Amniotic epithelial cell (primary cell): ENCODE data around the gene STEAP4.

Experiments used
- DNase-seq: peaks from one replicate; pipeline ENCODE4 v3.0.0-alpha.2; 2010; ENCODE audit warnings: low read depth

Gene STEAP4

DNA sequence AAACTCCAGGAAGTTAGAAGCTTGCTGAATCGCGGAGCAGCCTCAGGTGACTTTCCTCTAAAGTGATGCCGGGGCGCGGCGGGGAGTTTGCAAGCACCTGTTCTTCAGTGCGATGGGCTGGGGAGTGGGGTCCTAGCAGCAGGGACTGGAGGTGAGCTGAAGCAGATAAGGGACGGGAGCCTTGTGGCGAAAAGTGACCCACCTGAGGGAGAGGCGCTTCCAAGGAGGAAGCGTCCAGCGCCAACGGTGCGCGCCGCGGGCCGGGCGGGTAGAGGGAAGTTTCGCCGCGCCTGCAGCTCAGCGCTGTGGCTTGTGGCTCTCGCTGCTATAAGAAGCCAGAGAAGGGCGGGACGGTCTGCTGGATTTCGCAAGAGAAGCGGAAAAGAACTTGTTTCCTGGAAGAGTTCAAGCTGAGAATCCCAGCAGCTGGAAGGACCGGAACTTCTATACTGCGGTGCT, at the start of gene STEAP4:
TSS of gene STEAP4 (minus strand) at position 305 of the 459 bp plus-strand sequence. CDS start 22,625 bp downstream, outside the sequence.
- peak; percentile 1 for DNase-seq

DNA sequence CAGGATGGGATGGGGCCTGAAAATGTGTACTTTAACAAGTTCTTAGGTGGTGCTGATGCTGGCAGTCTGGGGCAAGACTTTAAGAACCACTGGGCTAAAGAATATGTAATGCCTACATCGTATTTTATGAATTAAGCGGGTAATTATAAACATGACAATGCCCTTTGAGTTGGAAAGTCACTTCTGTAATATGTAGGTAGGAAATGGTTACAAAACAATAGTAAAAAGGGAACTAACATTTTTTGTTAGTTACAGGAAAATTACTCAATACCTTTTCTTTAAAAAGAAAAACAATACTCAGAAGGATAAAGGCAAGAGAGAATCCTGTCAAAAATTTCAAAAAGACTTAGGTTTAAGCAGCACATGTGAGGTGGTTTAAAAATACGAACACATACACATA, 48.3 kb upstream of the STEAP4 start:
- no peak for DNase-seq

DNA sequence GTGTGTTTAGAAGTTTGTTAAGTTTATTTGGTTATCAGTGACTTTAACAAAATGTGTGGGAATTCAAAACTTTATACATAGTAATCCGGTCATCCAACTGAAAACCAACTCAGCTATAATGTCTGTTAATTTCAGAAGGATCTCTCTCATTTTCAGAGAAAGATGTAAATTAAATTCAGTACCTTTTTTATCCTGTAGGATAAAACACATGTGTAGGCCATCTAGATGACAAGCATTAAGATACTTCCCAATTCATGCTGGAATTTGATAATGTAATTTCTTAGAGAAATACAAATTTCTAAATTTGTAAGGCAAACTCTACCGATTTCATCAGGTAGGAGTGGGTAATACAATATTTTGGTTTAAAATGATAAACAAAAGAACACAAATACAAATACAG, 43.4 kb upstream of the STEAP4 start:
- no peak for DNase-seq

DNA sequence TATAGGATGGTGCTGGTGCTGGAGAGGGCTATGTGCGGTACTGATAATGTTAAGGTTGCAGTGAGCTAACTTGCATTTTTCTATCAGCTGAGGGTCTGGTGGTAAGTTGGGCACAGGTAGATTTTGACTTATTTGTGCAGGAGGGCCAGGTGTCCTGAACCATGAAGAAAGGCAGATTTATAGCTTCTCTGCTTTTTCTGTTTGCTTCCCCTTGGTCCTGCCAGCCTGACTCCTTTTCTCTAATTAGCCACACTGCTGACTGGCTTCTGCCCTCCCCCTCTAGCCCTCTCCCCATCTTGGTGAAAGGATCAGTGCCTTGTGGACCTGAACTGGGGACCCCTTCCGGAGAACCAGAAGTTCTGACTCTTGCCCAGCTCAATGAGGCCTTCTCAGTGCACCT, 40.8 kb upstream of the STEAP4 start:
- no peak for DNase-seq

DNA sequence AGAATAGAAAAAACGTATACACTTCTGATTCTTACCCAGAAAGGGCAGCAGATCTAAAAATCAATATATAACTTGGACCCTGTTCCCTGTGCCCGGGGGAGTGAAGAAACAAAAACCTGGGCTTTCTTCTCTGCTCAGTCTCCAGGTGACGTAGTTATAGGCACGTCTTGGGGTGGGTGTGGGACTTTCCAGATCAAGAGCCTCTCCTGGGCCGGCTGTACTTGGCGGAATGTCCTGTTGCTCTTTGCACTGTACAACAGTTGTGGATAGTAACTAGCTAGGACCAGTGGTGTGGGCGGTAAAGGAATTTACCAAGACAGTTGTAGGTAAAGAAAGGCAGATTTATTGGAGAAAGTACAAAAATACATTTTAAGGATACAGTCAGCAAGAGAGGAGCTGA, 40.4 kb upstream of the STEAP4 start:
- no peak for DNase-seq

DNA sequence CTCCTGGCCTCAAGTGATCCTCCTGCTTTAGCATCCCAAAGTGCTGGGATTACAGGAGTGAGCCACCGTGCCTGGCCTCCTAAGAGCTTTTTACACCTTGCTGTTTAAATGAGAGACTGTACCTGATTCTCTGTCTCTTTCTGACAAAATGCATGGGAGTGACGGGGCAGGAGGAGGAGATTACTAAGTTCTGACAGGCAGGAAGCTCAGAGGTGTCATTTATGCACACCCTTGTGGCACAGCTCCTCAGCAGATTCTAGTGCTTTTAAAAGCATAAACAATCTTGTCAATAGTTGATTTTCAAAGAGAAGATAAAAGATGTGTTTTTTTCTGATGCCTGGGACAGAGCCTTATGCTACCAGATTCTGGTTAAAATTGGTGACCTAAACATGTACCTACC, 39.7 kb upstream of the STEAP4 start:
- DNase-seq: no peak

DNA sequence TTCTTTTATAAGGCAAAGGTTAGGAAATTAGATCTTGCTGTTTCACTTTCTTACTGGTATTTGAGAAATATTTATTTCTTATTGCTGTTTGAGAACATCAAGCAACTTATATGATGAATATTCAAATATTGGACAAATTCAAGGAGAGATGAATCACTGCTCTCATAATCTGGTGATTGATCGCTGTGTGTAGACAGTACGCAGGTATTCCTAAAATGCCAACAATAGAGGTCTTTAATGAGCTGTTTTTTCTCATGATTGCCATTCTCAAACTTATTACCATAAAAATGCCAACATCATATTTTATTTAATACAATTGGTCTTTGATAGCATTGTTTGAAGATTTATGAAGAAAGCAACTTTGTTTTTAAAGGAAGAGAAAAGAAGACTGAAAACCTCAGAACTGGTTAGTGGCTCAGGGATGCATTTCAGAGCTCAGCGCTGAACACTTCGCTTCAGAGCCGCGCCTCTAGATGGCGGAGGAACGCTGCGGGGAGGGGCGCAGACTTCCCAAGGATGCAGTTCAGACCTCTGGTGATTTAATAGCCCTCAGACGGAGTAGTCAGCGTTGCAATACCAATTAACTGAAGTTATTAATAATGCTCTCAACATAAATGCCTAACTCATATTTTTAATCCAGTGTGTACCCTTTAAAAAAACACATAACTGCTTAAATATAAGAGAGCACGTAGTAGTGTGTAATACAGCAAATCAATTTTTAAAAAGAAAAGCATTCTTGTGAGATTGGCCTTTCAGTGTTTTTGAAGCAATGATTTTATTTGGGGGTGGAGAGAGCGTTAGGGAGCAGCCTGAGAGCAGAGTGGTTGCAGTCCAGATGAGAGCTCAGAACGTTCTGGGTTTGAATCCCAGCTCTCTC, 38.5 kb upstream of the STEAP4 start:
- no peak for DNase-seq

DNA sequence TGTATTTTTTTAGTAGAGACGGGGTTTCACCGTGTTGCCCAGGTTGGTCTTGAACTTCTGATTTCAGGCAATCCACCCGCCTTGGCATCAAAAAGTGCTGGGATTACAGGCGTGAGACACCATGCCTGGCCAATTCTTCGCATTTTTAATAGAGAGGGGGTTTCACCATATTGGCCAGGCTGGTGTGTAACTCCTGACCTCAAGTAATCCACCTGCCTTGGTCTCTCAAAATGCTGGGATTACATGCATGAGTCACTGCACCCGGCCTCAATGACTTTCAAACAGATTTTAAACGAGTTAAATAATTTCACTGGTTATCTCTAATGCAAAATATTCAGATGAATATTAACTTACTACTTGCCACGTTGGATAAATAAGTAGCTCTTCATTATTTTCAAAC, 37.6 kb upstream of the STEAP4 start:
- DNase-seq: no peak

DNA sequence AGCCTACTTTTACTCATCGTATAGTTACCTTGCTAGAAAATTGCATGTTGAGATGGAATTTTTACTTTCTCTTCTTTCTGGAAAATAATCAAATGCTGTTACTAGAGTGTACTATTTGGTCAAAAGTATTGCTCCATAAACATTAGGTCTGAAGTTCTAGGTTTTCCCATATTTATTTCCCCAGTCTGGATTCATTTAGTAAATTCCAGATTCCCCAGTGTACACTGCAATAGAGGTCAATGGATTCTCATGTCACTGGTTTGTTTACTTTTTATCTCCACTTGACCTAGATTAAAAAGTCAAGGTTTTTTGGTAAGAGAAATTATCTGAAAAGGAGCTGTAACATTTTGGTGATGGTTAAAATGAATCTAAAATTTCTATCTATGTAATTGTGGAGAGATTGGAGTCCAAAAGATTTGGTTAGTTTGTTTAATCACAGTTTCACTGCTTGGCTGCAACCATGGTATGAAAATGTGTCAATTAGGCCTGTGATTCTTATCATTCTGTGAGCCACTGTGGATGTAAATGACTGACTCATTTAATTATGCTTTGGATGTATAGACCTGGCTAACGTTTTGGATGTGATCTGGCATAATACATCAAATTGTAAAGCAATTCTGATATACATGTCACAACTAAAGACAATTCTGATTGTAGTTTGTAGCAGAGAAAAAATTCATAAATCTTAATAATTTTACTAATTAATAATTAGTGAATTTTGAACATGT, 32.7 kb upstream of the STEAP4 start:
- no peak for DNase-seq

DNA sequence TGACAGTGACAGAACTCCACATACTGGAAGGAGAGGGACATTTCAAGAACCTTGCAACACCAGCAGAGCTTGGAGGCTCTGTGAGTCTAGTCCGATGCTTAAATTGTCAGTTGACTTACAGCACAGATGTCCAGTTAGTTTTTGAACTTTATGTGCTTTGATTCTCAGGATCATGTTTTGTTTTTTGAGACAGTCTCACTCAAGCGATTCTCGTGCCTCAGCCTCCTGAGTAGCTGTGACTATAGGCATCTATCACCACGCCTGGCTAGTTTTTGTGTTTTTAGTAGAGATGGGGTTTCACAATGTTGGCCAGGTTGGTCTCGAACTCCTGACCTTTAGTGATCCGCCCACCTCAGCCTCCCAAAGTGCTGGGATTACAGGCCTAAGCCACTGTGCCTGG, 31.8 kb upstream of the STEAP4 start:
- DNase-seq: no peak

DNA sequence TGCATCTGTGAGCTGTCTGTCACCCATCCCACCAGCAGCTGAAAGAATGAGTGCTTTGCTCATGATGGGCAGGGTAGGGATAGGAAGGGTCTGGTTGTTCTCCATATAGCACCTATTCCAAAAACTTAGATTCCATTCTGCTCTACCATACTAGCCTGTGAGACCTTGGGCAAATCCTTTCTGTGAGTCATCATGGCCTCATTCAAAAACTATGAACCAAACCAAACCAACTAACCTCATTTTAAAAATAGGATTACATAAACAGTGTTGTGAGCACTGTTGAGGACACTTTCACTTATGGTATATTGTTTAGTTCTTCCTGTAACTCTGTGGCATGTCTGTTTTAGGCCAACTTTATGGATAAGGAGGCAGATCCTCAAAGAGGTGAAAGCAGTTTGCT, 30.9 kb upstream of the STEAP4 start:
- no peak for DNase-seq

DNA sequence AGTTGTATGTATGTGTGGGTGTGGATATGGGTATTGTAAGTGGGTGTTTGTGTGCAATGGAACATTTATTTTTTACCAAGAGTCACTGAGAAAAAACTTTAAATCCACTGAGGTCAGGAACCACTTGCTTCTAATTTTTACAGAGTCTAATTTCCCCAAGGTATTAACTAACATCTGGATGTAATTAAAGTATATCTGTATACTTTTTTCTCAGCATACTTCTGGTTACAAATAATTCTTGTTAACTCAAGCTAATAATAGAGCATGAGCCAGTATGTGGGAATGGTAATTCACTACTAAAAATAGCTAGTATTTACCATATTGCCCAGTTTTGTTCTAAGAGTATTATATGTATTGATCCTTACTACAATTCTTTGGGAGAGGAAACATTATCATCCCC, 24.6 kb upstream of the STEAP4 start:
- DNase-seq: no peak

DNA sequence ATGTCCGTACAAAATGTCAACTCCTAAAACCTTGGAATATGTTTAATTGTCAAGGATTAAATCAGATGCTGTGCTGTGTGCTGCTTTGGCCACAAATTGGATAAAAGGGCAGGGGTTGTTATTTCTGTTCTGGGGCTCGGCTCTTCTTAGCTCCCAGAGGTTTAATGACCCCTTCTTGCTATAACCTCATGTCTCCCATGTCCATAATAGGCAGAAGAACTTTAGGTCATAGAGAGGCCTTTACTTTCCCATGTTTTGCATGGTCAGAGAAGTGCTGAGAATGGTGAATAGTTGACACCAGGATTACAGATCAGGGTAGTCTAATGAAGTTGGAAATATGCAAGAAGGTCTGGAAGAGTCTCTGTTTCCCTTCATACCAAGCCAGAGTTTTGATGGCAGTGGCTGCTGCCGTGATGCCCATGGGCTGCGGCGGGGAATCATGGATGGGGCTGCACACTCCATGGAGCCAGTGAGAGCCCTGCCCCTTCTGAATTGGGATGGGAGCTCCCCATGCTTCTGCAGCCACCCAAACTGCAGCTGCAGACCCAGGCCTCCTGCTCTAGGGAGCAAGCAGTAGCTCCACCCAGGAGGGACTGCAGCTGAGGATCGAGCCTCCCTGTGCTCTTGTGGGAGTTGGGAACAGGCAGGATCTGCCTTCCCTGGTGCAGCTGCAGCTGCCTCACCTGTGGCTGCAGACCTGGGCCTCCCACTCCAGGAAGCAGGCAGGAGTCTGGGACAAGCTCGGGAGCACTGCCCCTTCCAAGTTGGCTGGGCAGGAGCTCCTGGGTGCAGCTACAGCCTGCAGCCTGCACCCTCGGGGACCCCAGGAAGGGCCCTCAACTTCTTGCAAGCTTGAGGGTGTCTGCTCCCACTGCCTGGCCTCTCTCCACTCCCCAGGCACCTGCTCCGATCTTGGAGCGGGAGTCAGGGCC, 23.1 kb upstream of the STEAP4 start:
- no peak for DNase-seq

DNA sequence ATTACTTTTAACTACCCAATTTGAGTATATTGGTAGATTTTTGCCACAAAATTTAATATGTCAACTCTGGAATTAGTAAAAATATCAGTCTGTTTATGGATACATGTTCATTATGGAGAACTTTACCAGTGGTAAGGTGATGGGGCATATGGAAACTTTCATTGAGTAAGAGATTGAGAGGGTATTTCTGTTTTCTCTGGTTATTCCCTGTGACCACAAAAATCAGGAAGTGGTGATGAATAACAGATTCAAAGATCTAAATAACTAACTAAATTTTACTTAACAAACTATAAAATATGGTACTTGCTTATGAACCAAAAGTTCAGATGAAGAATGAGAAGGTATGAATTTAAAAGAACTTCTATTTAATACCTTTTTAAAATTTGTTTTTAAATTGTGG, 22.1 kb upstream of the STEAP4 start:
- DNase-seq: no peak

DNA sequence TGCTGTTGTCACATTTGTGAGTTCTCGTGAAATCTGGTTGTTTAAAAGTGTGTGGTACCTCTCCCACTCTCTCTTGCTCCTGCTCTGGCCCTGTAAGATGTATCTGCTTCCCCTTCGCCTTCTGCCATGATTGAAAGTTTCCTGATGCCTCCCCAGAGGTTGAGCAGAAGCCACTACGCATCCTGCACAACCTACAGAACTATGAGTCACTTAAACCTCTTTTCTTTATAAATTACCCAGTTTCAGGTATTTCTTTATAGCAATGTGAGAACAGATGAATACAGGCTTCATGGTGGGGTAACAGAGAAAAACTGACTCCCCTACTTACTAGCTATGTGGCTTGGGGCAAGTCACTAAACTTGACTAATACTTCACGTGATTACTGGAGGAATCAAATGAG, 18.0 kb upstream of the STEAP4 start:
- DNase-seq: no peak

DNA sequence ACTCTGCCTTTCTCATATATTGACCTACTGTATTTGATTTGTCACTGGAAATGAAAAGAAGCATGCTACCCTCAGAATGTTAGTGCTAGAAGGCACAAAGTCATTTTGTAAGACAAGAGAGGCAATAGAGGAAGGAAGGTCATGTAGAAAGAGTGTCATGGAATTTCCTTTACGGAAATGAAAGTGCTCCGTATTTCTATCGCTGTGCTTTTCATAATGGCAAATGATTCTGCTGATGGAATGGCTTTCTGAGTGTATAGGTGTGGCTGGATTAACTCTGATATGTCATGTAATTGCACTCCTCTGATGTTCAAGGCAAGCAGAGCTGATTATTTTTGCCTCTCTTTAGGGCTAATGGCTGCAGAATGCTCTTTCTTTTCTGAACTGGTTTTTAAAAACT, 15.5 kb upstream of the STEAP4 start:
- DNase-seq: no peak

DNA sequence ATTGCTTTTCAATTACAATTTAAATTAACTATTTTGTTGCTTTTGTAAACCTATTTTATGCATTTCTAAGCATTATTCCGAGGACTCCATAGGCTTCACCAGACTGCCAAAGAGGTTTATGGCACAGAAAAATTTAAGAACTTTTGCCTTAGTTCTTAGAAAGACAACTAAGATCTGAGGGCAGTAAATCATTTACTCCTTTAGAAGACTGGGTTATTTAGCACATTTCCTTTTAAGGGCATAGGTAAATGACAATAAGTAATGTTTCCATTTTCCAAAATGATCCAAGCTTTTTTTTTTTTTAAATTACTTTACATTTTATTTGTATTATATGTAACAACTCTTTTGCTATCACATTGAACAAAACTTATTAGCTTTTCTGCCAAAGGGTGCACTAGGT, 15.0 kb upstream of the STEAP4 start:
- no peak for DNase-seq

DNA sequence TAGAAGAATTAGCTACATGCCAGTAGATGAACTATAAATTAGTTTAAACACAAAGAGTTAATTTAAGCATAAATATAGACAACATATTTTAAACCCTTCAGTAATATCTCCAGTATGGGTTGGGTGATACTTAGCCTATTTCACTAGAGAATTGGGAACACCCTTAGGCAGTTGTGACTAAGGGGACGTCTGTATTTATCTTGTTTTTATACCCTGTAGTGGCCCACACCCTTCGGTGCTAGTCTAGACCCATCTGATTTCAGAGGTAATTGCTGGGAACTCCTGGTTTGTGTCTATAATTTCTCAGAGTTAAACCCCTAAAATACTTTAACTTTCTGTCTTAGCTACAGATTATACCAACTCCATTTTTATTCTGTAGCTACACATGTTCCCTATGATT, 11.5 kb upstream of the STEAP4 start:
- no peak for DNase-seq

DNA sequence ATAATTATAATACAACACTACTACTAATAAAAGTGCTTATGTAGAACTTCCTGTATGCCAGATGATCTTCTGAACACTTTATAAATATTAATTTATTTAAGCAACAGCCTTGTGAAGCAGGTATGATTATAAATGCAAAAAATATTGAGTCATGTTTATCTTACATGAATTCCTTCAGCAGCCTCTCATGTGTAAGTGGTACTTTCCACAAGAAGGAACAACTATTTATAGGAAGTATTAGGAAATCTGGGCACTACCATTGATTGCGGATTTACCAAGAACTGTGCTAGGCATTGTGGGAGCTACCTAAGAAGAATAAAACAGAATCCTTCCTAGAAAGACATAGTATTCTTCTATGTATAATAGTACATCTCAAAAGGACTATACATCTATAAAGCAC, 10.7 kb upstream of the STEAP4 start:
- DNase-seq: no peak

DNA sequence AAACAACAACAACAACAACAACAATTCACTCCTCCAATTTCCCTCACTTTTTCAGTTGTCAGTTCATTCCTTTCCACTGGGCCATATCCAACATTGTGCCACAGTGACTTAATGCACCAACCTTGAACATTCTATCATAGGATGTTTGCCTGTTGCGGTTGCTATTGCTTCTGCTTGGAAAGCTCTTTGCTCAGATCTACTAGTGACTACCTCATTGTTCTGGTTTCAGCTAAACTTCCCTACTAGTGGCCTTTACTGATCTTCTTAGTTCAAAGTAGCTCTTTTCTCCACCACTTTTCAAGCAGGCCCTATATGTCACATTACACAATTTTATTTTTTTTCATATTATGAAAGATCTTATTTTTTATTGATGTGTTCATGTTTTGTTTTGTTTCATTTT, 9.8 kb upstream of the STEAP4 start:
- no peak for DNase-seq

DNA sequence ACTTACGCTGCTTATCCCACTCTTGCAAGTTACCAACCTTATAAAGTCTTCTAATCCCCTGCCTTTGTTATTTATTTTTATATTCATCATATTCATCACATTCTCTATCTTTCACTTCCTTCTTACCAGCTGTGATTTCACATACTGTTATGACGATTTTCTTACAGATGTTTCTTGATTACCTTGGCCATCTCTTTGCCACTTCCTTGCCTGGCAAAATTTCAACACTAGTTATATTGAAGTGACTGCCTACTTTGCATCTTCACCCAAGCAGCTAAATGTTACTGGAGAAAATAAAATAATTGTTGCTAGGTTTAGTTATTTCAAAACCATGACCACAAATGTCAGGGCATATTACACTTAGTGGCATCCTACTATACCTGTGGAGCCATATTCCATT, 8.8 kb upstream of the STEAP4 start:
- no peak for DNase-seq

DNA sequence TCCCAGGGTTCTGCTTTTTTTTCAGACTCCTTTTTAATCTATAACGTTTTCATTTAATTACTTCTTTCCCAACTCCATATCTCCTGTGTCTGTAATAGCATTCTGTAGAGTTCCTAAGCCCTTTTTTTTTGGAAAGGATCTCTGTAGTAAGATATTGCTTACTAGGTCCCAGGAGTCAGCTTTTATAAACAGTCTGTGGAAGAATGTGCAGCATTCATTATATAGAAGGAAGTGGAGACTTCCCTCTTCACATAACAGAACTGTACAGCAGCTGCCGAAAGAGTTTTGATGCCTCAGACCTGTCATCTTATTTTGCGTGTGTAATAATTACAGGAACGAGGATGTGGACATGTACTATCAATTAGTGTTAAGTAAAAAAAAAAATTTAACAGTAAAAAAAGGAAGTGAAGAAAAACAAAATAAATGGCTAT, 7.4 kb upstream of the STEAP4 start:
- DNase-seq: no peak
